Astrocyte of the cerebellum (primary cell): ENCODE measurements around the gene HIVEP3.

ENCODE experiments used
- DNase-seq: peaks from one replicate; pipeline ENCODE4 v3.0.0-alpha.2; 2011; ENCODE audit warnings: low read depth
- H3K4me3 ChIP-seq: 2 replicates; pipeline ENCODE4 v1.5.1; 2011; ENCODE audit warnings: mild to moderate bottlenecking, low read depth, low read length, moderate library complexity
- CTCF ChIP-seq: IDR thresholded peaks from 2 replicates; pipeline ENCODE4 v1.5.1; 2012; ENCODE audit warnings: low read length, low read depth, moderate library complexity, mild to moderate bottlenecking; ENCODE audit errors: missing control alignments
- in situ Hi-C: cut with HindIII; loops from 2 replicates; pipeline ENCODE4 v1.10.0; 2017; ENCODE audit warnings: low sequenced_read_pairs

HIVEP3 gene

DNA sequence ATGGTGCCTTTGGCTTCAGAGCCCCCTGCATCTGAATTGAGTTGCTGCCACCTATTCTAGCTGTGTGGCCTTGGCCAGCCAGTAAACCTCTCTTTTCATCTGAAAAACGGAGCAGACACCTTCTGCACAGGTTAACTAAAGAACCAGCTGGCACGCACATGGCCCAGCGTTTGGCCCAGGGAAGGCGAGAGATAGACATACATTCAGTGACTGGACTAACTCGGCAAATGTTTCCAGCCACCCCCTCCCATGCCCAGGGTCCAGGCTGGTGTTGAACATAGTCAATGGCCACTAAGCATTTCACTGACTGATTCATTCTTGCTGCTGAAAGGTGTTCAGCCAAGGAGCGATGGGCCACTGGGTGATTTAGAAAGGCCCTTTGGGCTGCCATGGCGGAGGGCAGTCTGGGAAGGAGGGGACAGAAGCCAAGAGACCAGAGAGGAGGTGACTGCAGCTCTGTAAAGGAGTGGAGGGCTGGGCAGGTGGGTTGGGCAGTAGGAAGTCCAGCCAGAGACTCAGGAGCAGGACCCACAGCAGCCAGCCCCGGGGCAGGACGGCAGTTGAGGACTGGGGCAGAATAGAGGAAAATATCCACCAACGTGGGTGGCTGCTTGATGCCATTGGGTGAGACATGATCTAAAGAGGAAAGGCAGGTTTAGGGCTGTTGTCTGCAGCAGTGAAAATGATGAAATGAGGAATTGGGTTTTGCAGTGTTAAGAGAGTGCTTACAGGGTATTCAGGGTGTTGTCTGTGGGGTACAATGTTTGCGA lies 184.3 kb downstream of the HIVEP3 start:
- in situ Hi-C loops = no loop called here
- H3K4me3 ChIP-seq = no peak overlapping the region
- no peak for TF ChIP-seq CTCF
- no peak for DNase-seq

- in situ Hi-C loops = no loop called here
- DNase-seq = no peak
- no peak for TF ChIP-seq CTCF
- no peak overlapping the region for H3K4me3 ChIP-seq
Observed at GRCh38 chr1:41733725-41734124, 185.0 kb downstream of the HIVEP3 start.

GRCh38 chr1:41733021-41733420 lies 185.7 kb downstream of the HIVEP3 start:
- no peak for TF ChIP-seq CTCF
- in situ Hi-C loops = no loop called here
- no peak for DNase-seq
- H3K4me3 ChIP-seq = no peak overlapping the region

DNA sequence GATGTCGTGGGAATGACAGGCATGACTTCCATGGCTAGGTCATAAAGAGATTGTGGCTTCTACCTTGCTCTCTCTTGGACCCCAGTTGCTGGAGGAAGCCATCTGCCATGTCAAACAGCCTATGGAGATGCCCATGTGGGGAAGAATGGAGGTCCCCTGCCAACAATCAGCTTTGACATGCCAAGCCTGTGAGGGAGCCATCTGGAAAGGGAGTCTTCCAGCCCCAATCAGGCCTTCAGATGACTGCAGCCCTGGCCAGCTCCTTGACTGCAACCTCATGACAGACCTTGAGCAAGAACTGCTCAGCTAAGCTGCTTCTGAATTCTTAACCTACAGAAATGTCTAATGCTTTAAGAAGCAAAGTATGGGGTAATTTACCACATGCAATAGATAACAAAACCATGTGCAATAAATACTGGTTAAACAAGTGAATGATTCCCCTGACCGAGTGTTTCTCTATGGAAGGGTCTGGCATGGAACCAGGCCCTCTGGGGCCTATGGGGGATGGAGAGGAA lies 187.1 kb downstream of the HIVEP3 start:
- no peak for TF ChIP-seq CTCF
- in situ Hi-C loops = no loop called here
- no peak for DNase-seq
- H3K4me3 ChIP-seq = no peak overlapping the region

- in situ Hi-C loops = no loop called here
- no peak for DNase-seq
Observed at GRCh38 chr1:41730806-41731205, 187.9 kb downstream of the HIVEP3 start.

More at GRCh38 chr1:41730806-41731205, 187.9 kb downstream of the HIVEP3 start:
- TF ChIP-seq CTCF = no peak
- no peak overlapping the region for H3K4me3 ChIP-seq
